Transverse colon (tissue), 3 donors: Measurements from ENCODE around the gene ZHX3.

Experiments
- POLR2A ChIP-seq: fragments of 450-650 bp; IDR thresholded peaks from one replicate; pipeline ENCODE4 v1.6.1; 2016; ENCODE audit warnings: antibody characterized with exemption, mild to moderate bottlenecking, moderate library complexity
- TF ChIP-seq, protein P1 (sequence below), 5 experiments: fragments of 200-600 bp in 3 of 5; fragments of 450-650 bp in 2 of 5; sonication (generic) in 3 of 5; IDR thresholded peaks; 1 replicate in 2 of 5; 2 replicates in 3 of 5; pipeline ENCODE4 v1.5.1; 2016 to 2017; ENCODE audit warnings: antibody characterized with exemption in 5 of 5, inconsistent platforms in 3 of 5, mild to moderate bottlenecking in 2 of 5, moderate library complexity in 1 of 5

- TF ChIP-seq, protein P1, sequence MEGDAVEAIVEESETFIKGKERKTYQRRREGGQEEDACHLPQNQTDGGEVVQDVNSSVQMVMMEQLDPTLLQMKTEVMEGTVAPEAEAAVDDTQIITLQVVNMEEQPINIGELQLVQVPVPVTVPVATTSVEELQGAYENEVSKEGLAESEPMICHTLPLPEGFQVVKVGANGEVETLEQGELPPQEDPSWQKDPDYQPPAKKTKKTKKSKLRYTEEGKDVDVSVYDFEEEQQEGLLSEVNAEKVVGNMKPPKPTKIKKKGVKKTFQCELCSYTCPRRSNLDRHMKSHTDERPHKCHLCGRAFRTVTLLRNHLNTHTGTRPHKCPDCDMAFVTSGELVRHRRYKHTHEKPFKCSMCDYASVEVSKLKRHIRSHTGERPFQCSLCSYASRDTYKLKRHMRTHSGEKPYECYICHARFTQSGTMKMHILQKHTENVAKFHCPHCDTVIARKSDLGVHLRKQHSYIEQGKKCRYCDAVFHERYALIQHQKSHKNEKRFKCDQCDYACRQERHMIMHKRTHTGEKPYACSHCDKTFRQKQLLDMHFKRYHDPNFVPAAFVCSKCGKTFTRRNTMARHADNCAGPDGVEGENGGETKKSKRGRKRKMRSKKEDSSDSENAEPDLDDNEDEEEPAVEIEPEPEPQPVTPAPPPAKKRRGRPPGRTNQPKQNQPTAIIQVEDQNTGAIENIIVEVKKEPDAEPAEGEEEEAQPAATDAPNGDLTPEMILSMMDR (IDR thresholded peaks at IDR 0.05), result no peak
- no peak for TF ChIP-seq POLR2A
Measured at GRCh38 chr20:41336711-41337492, 19.4 kb upstream of the ZHX3 start.
